Posterior vena cava (tissue), 2 donors: ENCODE results near the gene CCDC117. TPM values are rescaled to one million over a fixed set of nuclear protein-coding genes. Genes with fewer than 3 reads are reported as not detected.
A peak's percentile ranks its signal among the peaks of the same experiment; 100 is the strongest.

Experiments
- DNase-seq: peaks from one replicate; pipeline ENCODE4 v3.0.0-alpha.2; 2020; ENCODE audit warnings: low spot score
- intact Hi-C, 2 donors: fragments of 100-400 bp; cut with DNase I; formaldehyde crosslinking; loops; one replicate each; pipeline versions ENCODE4 v1.14.1 to v1.14.2; 2022 to 2023
- total RNA-seq, 2 donors: library from RNA; stranded (reverse); fragmentation: NEBNext Ultra II Directional; extraction: Animal tissue kit (Norgen Biotek cat#: 25700); gene quantifications; one replicate each; pipeline ENCODE4 v1.2.1, GENCODE V29; 2021
- donor health status: DM: yes; HTN: yes; CAD: no.
- donor health status: DM: yes; HTN: yes; CAD: no.

The CCDC117 gene
- total RNA-seq, 2 donors from 2014 or later: 12.0 to 19.6 TPM

DNA sequence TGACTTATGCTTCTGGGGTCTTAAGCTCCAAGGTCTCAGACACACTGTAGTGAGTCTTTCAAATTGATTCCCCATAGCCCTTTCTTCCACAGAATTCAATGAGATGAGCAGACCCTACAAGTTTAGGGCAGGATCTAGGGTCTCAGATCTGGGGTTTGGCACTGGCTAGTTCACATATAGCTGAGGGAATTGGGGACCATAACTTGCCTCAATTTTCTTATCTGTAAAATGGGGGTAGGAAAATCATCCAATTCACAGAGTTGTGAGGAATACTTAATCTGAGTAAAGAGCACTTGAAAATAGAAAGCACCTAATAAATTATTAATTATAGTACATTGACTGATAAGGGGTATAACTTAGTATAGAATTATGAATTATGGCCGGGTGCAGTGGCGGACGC lies 5.9 kb upstream of the CCDC117 start:
- intact Hi-C loops: no loop called here
- DNase-seq: no peak

DNA sequence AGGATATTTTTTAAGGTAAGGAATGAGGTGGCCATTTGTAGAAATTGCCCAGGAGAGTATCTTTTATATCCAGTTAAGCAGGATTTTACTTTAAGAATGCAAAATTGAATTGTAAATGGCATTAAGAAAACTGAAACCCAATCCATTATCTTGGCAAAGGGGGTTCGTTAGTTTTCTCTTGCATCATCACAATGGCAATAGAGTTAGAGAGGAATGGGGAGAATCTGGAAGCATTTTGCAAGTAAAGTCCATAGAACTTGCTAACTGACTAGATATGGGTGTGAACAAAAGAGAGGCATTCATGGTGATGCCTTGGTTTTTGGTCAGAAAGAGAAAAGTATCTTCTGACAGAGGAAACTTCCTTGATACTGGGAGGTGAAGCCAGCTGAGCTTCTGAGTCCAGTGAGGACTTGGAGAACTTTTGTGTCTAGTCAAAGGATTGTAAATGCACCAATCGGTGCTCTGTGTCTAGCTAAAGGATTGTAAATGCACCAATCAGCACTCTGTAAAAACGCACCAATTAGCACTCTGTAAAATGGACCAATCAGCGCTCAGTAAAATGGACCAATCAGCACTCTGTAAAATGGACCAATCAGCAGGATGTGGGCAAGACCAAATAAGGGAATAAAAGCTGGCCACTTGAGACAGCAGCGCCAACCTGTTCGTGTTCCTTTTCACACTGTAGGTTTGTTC lies 3.6 kb upstream of the CCDC117 start:
- intact Hi-C loops: no loop called here
- no peak for DNase-seq

DNA sequence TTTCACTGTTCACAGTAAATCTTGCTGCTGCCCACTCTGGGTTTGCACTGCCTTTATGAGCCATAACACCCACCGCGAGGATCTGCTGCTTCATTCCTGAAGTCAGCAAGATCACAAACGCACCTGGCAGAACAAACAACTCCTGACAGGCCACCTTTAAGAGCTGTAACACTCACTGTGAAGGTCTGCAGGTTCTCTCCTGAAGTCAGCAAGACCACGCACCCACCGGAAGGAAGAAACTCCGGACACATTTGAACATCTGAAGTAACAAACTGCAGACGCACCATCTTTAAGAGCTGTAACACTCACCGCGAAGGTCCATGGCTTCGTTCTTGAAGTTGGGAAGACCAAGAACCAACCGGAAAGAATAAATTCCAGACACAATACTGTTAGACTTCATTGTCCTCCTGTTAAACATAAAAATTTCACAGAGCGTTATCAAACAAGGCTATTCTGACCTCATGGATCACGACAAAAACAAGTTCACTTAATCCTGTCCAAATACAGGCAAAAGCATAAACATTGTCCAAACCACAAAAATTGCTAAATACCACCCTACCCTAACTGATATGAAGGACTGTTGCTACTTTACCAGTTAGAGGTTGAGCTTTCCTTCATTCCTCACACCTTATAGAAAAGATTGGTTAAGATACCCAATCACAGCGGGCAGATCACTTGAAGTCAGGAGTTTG lies 3.0 kb upstream of the CCDC117 start:
- peak; percentile 51 for DNase-seq
- intact Hi-C loops: no loop called here

DNA sequence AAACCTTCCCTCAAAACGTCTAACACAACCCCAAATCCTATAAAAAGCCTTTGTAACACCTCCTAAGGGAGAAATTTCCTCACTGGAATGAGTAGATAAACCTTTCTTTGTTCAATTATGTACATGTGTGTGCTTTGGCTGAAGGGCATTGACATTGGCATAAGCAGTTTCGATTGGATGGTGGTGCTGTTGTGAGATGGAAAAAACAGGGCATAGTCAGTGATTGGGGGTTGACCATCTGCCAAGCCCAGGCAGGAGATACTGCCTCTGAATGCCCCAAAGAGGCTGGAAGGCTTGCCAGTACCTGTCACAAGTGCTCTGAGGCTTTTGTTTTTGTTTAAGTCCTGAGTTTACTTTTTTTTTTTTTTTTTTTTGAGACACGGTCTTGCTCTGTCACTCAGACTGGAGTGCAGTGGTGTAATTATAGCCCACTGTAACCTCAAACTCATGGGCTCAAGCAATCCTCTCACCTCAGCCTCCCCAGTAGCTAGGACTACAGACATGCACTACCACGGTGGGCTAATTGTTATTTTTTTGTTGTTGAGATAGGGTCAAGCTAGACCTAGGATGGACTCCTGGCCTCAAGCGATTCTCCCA lies 1.2 kb upstream of the CCDC117 start:
- DNase-seq: no peak
- intact Hi-C loops: no loop called here

DNA sequence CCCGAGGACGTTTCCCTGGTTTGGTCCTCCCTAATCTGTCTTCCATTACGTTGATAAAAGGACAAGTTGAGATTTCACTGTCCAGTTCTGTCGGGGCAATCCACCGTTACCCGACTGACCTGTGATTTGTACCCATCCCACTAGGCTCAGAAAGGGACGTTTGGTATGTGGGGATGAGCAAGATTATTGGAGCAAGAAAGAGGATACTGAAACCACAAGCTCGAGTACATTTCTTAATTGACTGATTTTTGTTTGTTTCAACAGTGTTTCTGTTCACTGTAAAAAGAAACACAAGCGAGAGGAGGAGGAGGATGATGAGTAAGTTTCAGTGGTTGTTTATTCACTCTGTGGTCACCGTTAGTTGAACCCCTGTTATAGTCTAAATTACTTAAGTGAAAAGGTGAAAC lies 969 bp downstream of the CCDC117 start:
- intact Hi-C loops: no loop called here
- no peak for DNase-seq

DNA sequence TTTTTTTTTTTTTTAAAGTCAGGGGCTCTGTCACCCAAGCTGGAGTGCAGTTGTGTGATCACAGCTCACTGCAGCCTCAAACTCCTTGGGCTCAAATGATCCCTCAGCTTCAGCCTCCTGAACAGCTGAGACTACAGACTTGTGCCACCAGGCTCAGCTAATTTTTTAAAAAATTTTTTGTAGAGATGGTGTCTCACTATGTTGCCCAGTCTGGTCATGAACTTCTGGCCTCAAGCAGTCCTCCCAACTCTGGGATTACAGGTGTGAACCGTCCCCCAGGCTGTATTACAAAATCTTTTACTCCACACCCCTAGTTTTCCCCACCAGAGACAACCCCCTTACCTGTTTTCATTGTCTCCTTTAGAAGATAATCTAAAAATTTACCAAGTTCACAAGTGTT lies 1.9 kb downstream of the CCDC117 start:
- intact Hi-C loops: no loop called here

DNA sequence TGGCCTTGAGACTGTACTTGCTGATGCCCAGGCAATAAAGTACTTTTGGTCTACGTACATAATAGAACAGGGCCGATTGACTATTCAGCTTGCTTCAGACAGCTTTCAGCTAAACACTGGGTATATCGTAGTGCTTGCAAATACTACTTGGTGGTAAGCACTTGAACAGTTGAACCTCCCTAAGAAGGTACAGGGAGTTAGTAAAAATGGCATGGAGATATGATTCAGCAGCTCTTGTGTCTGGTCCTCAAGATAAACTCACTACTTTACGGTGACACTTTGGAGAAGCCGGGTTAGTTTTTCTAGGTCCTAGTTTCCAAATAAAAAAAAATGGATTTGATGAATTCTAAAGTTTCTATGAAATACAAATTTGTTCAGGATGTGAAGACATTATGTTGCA lies 7.3 kb downstream of the CCDC117 start:
- DNase-seq: no peak
- intact Hi-C loops: no loop called here

More for the DNA sequence above, 1.9 kb downstream of the CCDC117 start:
- no peak for DNase-seq

DNA sequence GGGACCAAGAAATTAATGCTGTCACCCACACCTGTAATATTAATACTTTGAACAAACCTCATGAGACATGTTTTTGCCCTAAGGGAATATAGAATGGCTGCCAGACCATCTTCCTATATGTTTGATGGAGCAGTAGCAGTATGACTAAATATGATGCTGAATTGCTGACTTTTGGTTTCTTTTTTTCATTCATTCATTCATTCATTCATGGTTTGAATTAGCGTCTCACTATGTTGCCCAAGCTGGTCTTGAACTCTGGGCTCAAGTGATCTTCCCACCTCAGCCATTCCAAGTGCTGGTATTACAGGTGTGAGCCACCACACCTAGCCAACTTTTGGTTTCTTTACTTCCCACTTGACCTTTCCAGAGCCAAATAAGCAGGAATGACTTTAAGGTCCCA lies 7.8 kb downstream of the CCDC117 start:
- no peak for DNase-seq
- intact Hi-C loops: no loop called here

DNA sequence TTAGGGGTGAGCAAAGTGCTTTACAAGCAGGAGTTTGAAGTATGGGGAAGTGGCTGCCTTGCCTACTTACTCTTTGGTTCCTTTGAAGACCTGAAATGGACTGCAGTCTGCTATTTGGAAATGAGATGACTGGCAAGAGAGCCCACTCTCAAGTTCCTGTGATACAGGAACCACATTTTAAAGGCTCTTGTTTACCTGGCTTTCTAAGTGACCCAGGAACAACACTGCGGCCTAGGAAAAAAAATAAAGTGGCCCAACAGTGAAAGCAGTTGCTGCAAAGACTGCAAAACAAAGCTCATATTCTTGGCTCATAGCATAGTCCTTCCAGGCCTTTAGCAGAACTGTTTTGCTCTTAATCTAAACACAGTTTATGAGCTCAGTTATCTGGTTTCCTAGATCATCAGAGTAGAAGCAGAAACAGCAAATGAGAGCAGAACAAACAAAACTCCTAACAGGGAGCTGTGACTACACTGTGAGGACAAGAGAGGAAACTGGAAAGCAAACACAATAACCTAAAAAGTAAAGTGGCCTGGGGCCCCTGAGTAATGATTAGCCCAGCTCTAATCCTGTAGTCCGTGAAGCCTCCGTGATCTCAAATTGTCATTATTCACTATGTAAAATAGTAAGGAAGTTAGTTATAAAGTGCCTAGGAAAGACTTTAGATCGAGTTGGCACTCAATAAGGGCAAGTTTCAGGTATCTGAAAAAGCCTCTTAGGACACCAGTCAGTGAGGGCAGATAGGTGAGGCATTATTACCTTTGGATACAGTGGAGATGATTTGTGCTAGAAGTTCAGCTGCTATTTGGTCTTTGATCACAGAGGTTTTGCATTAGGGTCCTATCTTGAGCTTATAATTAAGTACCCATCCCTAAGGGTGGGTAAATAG lies 11.5 kb downstream of the CCDC117 start:
- no peak for DNase-seq
- intact Hi-C loops: no loop called here

DNA sequence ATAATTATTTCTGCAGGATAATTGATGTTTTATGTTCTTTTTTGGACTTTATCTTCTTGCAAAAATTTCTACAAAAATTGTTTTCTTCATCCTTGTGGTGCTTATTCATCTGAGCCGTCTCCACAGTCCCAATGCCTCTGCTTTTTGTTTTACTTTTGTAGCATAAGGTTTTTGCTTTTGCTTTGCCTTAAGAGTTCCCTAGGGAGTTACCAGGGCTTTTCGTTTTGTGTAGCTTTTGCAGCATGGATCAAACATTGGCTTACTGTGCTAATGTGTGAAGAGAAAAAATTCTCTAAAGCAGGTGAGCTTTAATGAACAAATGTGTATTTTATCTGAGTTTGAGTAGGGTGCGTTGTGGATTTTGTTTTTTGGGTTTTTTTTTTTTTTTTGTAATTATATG lies 16.1 kb downstream of the CCDC117 start:
- intact Hi-C loops: no loop called here
- DNase-seq: no peak

DNA sequence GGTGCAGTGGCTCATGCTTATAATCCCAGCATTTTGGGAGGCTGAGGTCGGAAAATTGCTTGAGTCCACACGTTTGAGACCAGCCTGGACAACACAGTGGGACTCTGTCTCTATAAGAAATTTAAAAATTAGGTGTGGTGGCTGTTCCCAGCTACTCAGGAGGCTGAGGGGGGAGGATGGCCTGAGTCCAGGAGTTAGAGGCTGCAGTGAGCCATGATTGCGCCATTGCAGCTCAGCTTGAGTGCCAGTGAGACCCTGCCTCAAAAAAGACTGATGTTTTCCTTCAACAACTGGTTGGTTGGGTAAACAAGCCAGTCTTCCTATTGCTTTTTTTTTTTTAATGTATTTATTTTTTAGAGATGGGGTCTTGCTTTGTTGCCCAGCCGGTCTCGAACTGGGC lies 18.6 kb downstream of the CCDC117 start:
- no peak for DNase-seq
- intact Hi-C loops: no loop called here

DNA sequence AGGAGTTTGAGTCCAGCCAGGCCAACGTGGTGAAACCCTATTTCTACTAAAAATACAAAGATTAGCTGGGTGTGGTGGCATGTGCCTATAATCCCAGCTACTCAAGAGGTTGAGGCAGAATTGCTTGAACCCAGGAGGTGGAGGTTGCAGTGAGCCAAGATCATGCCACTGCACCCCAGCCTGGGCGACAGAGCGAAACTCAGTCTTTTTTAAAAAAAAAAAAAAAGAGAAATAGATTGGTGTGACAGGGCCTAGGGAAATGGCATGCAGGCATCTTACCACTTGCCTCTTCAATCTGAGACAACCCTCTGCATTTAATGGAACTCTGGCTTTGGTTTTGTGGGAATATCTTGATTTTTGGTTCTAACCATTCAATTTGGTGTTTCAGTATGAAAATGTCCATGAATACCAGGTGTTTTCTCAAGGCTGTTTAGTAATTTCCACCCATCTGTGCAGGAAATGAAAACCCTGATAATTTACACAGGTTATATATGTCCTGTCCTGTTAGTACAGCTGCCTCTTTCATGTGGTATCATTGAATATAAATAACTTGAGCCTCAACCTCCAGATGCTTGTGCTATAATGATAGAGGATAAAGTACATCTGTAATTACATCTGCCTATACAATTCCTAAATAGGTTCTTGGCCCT lies 19.5 kb downstream of the CCDC117 start:
- intact Hi-C loops: no loop called here
- no peak for DNase-seq

DNA sequence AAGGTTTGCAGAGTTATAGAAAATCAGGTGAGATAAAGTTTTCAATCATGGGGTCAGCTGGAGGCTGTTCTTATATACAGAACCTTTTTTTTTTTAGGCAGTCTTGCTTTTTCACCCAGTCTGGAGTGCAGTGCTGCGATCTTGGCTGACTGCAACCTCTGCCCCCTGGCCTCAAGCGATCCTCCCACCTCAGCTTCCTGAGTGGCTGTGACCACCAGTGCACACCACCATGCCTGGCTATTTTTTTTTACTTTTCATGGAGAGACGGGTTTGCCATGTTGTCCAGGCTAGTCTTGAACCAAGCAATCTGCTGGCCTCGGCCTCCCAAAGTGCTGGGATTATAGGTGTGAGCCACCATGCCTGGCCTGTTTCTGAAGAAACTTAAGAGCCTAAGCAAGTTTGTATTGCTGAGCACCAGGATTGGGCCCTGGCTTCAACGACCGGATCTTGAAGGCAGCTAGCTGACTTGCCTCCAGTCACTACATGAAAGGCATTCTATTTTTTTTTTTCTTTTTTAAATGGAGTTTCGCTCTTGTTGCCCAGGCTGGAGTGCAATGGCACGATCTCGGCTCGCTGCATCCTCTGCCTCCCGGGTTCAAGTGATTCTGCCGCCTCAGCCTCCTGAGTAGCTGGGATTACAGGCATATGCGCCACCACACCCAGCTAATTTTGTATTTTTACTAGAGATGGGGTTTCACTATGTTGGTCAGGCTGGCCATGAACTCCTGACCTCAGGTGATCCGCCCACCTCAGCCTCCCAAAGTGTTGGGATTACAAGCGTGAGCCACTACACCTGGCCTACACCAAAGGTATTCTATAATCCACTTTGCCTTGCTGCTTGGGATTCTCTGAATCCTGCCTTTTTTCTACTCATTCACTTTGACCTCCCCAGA lies 20.2 kb downstream of the CCDC117 start:
- intact Hi-C loops: no loop called here
- no peak for DNase-seq

DNA sequence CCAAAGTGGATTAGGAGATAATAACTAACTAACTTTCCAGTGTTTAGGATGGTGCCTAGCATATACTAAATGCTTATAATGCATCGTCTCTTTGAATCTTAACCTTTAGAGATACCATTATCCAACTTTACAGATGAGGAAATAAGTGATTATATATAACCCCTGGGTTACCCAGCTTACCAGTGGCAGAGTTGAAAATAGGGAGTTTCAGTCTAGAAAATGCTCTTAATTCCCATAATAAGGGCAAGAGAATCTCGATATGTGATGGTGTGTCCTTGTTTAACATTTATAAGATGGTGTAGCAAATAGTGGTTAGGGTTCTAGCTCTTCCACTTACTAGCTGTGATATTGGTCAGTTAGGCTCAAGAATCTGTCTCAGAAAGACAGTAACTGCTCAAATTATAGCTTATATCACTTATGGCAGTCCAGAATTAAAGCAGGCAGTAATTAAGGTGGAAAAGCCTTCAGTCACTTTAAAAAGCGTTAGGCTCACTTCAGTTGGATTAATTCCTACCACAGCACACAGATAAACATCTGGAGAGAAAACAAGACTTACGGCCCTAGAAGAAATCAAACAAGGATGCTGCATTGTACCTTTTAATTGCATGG lies 21.6 kb downstream of the CCDC117 start:
- intact Hi-C loops: no loop called here
- no peak for DNase-seq

DNA sequence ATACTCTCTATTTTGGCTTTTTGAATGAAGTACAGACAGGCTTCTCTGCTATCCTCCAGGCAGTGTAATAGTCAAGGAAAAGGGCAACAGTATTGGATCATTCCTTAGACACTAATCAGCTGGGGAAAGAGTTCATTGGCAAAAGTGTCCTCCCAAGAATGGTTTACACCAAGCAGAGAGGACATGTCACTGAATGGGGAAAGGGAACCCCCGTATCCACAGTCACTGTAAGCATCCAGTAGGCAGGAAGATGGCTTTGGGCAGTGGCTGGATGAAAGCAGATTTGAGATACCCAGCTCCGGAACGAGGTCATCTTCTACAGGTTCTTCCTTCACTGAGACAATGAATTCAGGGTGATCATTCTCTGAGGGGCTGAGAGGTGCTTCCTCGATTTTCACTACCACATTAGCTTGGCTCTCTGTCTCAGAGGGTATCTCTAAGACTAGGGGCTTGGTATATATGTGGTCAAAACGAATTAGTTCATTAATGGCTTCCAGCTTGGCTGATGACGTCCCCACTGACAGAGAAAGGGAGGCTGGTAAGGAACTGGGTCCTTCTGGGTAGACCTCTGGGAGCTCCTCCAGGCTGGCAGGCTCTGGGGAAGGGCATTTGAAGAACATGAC lies 22.7 kb downstream of the CCDC117 start:
- intact Hi-C loops: no loop called here

DNA sequence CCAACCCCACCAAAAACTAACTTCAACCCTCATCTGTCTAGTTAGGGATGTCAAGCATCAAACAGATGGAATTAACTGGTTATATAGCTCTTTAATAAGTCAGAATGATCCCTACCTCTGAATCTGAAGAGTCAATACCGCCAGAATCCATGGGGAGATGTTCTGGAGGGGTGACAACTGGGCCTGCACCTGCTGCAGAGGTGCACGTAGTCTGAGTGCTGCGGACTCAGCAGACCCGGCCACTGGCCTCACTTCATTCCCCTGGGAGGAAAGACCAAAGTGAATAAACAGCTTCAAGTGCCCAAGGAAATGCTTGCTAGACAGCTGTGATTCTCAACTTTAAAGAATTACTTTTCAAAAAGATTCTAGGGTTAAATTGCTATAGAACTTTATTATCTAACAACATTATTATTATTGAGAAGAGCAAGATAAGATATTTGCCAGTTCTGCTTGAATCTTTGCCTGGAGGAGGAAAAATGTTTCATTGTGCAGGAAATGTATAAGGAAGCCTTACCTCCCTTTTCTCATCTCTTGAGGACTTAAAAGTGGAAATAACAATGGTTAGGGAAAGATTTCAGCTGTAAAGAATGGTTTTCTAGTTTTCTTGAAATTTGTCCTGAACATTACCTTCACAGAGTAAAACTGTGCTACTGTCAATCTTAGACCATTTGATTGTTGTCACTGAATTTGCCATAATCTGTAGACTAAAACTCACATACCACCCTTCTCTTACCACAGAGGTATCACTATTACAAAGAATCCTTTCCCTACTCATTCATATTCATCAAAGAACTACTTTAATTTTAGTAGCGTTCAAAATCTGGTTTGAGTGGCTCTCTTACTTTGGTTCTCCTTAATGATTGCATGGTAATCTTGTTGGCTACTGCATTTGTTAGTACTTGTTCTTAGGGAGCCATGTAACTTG lies 23.7 kb downstream of the CCDC117 start:
- no peak for DNase-seq
- intact Hi-C loops: no loop called here

More for the DNA sequence above, 22.7 kb downstream of the CCDC117 start:
- DNase-seq: no peak
